ENCODE data around the gene LRP8. TPM values are rescaled to one million over a fixed set of nuclear protein-coding genes. Genes with fewer than 3 reads are reported as not detected.

Gene LRP8
- total RNA-seq, 1 experiment from 2014 or later = 69.5 TPM

DNA sequence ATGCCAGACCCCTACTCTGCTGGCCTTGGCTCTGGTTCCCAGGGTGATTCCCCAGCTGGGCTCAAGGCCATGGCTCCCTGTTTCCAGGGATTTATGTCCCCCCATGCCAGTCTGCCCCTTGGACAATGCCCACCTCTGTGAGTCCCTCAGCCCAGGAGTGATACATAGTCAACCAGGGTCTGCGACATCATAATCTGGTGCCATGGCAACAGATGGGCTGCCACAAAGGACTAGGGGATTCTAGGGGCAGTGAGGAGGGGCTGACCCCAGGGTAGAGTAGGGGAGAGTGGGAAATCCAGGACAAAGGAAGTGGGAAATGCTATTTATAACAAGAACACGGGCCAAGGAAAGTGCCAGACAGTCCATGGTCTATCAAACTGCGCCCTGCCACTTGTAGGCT, 33.8 kb downstream of the LRP8 start (continued):
- TF ChIP-seq, protein P1, sequence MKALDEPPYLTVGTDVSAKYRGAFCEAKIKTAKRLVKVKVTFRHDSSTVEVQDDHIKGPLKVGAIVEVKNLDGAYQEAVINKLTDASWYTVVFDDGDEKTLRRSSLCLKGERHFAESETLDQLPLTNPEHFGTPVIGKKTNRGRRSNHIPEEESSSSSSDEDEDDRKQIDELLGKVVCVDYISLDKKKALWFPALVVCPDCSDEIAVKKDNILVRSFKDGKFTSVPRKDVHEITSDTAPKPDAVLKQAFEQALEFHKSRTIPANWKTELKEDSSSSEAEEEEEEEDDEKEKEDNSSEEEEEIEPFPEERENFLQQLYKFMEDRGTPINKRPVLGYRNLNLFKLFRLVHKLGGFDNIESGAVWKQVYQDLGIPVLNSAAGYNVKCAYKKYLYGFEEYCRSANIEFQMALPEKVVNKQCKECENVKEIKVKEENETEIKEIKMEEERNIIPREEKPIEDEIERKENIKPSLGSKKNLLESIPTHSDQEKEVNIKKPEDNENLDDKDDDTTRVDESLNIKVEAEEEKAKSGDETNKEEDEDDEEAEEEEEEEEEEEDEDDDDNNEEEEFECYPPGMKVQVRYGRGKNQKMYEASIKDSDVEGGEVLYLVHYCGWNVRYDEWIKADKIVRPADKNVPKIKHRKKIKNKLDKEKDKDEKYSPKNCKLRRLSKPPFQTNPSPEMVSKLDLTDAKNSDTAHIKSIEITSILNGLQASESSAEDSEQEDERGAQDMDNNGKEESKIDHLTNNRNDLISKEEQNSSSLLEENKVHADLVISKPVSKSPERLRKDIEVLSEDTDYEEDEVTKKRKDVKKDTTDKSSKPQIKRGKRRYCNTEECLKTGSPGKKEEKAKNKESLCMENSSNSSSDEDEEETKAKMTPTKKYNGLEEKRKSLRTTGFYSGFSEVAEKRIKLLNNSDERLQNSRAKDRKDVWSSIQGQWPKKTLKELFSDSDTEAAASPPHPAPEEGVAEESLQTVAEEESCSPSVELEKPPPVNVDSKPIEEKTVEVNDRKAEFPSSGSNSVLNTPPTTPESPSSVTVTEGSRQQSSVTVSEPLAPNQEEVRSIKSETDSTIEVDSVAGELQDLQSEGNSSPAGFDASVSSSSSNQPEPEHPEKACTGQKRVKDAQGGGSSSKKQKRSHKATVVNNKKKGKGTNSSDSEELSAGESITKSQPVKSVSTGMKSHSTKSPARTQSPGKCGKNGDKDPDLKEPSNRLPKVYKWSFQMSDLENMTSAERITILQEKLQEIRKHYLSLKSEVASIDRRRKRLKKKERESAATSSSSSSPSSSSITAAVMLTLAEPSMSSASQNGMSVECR (CRISPR knock-in tag; IDR thresholded peaks at IDR 0.05; ENCODE audit: borderline replicate concordance) = no peak
- TF ChIP-seq IRF2 (CRISPR knock-in tag; IDR thresholded peaks at IDR 0.05; ENCODE audit: borderline replicate concordance, low read depth) (no peak), KAT7 (CRISPR knock-in tag; IDR thresholded peaks at IDR 0.05; ENCODE audit: borderline replicate concordance) (no peak)
- TF ChIP-seq, protein P2, sequence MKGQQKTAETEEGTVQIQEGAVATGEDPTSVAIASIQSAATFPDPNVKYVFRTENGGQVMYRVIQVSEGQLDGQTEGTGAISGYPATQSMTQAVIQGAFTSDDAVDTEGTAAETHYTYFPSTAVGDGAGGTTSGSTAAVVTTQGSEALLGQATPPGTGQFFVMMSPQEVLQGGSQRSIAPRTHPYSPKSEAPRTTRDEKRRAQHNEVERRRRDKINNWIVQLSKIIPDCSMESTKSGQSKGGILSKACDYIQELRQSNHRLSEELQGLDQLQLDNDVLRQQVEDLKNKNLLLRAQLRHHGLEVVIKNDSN (CRISPR knock-in tag; IDR thresholded peaks at IDR 0.05) = no peak
- TF ChIP-seq, protein P3, sequence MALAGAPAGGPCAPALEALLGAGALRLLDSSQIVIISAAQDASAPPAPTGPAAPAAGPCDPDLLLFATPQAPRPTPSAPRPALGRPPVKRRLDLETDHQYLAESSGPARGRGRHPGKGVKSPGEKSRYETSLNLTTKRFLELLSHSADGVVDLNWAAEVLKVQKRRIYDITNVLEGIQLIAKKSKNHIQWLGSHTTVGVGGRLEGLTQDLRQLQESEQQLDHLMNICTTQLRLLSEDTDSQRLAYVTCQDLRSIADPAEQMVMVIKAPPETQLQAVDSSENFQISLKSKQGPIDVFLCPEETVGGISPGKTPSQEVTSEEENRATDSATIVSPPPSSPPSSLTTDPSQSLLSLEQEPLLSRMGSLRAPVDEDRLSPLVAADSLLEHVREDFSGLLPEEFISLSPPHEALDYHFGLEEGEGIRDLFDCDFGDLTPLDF (CRISPR knock-in tag; IDR thresholded peaks at IDR 0.05) = no peak
- TF ChIP-seq, protein P4, sequence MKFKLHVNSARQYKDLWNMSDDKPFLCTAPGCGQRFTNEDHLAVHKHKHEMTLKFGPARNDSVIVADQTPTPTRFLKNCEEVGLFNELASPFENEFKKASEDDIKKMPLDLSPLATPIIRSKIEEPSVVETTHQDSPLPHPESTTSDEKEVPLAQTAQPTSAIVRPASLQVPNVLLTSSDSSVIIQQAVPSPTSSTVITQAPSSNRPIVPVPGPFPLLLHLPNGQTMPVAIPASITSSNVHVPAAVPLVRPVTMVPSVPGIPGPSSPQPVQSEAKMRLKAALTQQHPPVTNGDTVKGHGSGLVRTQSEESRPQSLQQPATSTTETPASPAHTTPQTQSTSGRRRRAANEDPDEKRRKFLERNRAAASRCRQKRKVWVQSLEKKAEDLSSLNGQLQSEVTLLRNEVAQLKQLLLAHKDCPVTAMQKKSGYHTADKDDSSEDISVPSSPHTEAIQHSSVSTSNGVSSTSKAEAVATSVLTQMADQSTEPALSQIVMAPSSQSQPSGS (CRISPR knock-in tag; IDR thresholded peaks at IDR 0.05; ENCODE audit: borderline replicate concordance, low read depth) = no peak
- TF ChIP-seq, protein P5, sequence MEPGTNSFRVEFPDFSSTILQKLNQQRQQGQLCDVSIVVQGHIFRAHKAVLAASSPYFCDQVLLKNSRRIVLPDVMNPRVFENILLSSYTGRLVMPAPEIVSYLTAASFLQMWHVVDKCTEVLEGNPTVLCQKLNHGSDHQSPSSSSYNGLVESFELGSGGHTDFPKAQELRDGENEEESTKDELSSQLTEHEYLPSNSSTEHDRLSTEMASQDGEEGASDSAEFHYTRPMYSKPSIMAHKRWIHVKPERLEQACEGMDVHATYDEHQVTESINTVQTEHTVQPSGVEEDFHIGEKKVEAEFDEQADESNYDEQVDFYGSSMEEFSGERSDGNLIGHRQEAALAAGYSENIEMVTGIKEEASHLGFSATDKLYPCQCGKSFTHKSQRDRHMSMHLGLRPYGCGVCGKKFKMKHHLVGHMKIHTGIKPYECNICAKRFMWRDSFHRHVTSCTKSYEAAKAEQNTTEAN (CRISPR knock-in tag; IDR thresholded peaks at IDR 0.05) = no peak
- TF ChIP-seq, protein P6, sequence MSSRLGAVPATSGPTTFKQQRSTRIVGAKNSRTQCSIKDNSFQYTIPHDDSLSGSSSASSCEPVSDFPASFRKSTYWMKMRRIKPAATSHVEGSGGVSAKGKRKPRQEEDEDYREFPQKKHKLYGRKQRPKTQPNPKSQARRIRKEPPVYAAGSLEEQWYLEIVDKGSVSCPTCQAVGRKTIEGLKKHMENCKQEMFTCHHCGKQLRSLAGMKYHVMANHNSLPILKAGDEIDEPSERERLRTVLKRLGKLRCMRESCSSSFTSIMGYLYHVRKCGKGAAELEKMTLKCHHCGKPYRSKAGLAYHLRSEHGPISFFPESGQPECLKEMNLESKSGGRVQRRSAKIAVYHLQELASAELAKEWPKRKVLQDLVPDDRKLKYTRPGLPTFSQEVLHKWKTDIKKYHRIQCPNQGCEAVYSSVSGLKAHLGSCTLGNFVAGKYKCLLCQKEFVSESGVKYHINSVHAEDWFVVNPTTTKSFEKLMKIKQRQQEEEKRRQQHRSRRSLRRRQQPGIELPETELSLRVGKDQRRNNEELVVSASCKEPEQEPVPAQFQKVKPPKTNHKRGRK (CRISPR knock-in tag; IDR thresholded peaks at IDR 0.05; ENCODE audit: borderline replicate concordance) = no peak

DNA sequence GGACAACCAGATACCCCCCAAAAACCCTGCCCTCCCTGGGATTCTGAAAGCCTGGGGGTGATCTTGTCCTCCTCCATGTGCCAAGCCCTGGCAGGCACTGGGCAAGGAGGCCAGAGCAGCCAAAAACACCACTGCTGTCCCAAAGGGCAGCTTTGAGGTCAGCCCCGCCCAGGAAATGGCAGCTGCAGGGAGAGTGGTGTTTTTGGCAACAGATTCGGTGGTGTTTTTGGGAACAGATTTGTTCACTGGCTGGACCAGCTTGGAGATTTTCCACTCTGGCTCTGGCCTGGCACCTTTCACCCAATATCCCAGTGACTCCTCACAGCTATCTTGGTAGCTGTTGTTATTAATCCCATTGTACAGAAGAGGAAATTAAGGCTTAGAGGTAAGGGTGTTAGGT, 34.7 kb downstream of the LRP8 start:
- Mint-ChIP-seq H3K27ac (no peak overlapping the region), H3K4me1 (peaks cover 23% of the 10 kb centered on the region), H3K36me3 (peaks cover 18% of the 10 kb centered on the region; the same call in 1 of the 2 replicates), H3K4me3 (no peak overlapping the region), H3K9me3 (no peaks in the 10 kb centered on the region), H3K27me3 (ENCODE audit: low read depth) (no peaks in the 10 kb centered on the region)
- no peak for ATAC-seq
- no peak for DNase-seq (ENCODE audit: low spot score)
- CTCF ChIA-PET = interaction anchor here (1.0 kb wide), 1 partner anchor 15 kb away, joined by 3 read pairs; no protein-coding TSS in a partner anchor
- POLR2A ChIA-PET = interaction anchor here (0.7 kb wide), 1 partner anchor 706 kb away, joined by 3 read pairs; no protein-coding TSS in a partner anchor
- TF ChIP-seq, protein P7, sequence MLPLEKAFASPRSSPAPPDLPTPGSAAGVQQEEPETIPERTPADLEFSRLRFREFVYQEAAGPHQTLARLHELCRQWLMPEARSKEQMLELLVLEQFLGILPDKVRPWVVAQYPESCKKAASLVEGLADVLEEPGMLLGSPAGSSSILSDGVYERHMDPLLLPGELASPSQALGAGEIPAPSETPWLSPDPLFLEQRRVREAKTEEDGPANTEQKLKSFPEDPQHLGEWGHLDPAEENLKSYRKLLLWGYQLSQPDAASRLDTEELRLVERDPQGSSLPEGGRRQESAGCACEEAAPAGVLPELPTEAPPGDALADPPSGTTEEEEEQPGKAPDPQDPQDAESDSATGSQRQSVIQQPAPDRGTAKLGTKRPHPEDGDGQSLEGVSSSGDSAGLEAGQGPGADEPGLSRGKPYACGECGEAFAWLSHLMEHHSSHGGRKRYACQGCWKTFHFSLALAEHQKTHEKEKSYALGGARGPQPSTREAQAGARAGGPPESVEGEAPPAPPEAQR (CRISPR knock-in tag; IDR thresholded peaks at IDR 0.05) = no peak
- TF ChIP-seq, protein P2 (CRISPR knock-in tag; IDR thresholded peaks at IDR 0.05) = no peak
- TF ChIP-seq ELF4 (CRISPR knock-in tag; IDR thresholded peaks at IDR 0.05; ENCODE audit: low read depth) (no peak), ZNF121 (CRISPR knock-in tag; IDR thresholded peaks at IDR 0.05) (no peak), ZNF671 (CRISPR knock-in tag; IDR thresholded peaks at IDR 0.05) (no peak), KAT7 (CRISPR knock-in tag; IDR thresholded peaks at IDR 0.05; ENCODE audit: borderline replicate concordance) (no peak), GABPB1 (CRISPR knock-in tag; IDR thresholded peaks at IDR 0.05) (no peak), SP1 (CRISPR knock-in tag; conservative IDR thresholded peaks at IDR 0.05) (no peak), TP53 (CRISPR knock-in tag; IDR thresholded peaks at IDR 0.05) (no peak)
- TF ChIP-seq, protein P8, sequence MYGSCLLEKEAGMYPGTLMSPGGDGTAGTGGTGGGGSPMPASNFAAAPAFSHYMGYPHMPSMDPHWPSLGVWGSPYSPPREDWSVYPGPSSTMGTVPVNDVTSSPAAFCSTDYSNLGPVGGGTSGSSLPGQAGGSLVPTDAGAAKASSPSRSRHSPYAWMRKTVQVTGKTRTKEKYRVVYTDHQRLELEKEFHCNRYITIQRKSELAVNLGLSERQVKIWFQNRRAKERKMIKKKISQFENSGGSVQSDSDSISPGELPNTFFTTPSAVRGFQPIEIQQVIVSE (CRISPR knock-in tag; IDR thresholded peaks at IDR 0.05; ENCODE audit: borderline replicate concordance) = no peak
- TF ChIP-seq, protein P5 (CRISPR knock-in tag; IDR thresholded peaks at IDR 0.05) = no peak
